NCI-H460 (cell line): ENCODE measurements around the gene PTCD1. TPM values are rescaled to one million over a fixed set of nuclear protein-coding genes. Genes with fewer than 3 reads are reported as not detected.

ENCODE experiments used
- DNase-seq: peaks from one replicate; pipeline ENCODE4 v3.0.0-alpha.2; 2016; ENCODE audit warnings: low read depth; ENCODE audit errors: extremely low read depth
- total RNA-seq: library from RNA; depleted of rRNA; stranded (reverse); fragments of >200 nt; shearing (Covaris generic); gene quantifications from 2 replicates; pipeline ENCODE4 v1.2.3, GENCODE V29; 2014

The PTCD1 gene
- total RNA-seq, 1 experiment from 2014 or later = 6.1 TPM

DNA sequence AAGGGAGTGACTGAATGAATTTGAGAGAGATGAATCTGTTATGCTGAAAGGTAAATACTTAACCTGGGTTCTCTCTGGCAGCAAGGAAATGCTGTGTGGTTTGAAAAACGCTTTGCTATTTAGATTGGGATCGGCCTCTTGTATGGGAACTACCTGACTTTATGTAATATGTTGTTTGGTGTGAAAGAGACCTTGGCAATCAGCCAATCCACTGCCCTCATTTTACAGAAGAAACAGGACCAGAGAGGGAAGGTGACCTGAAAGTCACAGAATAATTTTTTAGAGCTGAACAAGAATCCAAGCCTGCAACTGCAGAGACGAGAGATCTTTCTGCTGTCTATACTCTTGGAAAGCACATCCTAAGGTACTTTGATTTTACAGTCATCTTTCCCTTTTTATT lies 28.8 kb downstream of the PTCD1 start:
- DNase-seq = no peak

DNA sequence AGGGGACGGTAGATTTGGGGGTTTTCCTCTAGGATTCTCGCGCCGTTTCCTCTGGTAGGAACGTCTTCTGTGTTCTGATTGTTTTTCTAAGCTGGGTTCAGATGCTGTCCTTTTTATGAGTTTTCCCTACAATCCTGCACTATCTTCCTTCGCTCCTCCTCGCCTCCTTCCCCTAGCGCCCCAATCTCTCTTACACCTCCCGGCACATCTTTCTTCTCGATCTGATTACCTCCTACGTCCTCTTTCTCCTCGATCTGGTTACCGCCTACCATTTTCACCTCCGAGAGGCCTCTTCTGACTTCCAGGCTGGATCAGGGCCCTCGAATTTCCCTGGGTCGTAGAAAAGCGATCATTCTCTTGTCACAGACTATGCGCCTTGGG lies 29.4 kb downstream of the PTCD1 start:
- DNase-seq = no peak

DNA sequence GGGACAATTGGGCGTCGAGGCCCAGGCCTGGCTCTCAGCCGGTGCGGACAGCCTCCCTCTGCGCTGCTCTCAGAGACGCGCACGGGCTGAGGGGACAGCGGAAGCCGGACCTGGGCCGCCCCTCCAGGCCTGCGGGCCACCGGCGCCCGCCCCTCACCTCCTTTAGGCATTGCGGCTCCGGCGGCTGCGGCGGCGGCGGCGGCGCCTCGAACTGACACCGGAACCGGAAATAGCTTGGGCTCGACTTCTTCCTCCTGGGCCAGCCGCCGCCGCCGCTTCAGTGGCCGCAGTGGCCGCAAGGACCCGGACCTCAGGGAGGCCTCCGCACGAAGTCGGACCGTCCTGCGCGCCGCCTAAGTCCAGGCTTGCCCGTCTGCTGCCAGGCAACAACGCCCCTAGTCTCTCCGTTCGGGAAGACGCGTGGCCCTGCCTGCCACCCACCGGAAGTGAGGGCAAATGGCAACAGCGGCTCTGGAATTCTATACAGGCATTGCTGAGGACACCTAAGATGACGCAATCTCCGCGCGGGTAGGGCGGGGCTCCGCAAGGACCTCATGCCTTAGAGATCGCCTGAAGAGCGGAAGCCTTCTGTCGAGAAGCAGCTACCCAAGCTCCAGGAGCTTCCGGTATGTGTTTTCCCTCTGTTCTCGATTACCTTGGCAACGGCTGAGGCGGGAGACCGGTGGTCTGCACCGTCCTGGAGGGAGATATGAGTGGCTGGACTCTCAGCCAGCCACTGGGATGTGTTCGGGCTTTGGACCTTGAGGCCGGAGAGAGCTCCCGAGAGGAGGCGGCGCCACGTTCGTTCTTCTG lies 30.0 kb downstream of the PTCD1 start, which contains the start of the genes BUD31 and PDAP1:
Gene BUD31 (plus strand): TSS at position 591 of the 813 bp plus-strand sequence. CDS start 2,124 bp downstream, outside the sequence.
Gene PDAP1 (minus strand): TSS at position 219 of the 813 bp plus-strand sequence. CDS start 49 bp downstream, at position 170.
- peak; percentile 86 for DNase-seq

DNA sequence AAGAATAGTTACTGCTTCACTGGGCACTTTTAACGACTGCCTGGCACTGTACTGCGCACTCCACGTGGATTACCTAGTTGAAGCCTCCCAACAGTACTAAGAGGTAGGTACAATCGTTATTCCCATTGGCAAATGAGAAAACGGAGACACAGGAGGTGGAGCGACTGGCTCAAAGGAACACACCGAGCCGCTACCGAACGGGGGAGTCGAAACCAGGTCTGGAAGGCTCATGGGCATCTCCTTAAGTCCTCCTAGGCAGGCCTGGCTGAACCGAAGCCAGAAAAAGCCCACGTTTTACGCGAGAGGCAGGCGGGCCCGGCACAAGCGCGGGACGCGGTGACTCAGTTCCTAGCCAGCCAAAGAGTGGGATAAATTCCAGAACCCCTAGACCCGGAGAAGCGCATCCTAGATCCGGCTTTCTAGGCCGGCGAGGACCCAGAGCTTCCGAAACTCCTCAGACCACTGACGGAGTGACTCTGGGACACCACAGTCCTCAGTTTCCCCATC lies 30.7 kb downstream of the PTCD1 start:
- no peak for DNase-seq

- no peak for DNase-seq
Measured at GRCh38 chr7:99406557-99406956, 32.0 kb downstream of the PTCD1 start.

DNA sequence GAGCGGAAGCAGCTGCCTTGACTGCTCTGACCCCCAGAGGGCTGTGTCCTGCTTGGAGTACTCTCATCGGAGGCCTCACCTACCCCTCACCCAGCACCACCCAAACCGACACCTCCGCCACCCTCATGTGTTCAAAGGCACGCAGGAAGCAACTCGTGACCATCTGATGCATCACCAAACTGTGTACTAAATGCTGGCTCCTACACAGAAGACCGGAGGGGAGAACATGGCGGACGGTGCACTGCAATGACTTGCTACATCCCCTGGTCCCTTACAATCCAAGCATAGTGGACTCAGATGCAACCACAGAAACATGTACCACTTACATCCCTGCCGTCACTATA lies 33.6 kb downstream of the PTCD1 start:
- no peak for DNase-seq

DNA sequence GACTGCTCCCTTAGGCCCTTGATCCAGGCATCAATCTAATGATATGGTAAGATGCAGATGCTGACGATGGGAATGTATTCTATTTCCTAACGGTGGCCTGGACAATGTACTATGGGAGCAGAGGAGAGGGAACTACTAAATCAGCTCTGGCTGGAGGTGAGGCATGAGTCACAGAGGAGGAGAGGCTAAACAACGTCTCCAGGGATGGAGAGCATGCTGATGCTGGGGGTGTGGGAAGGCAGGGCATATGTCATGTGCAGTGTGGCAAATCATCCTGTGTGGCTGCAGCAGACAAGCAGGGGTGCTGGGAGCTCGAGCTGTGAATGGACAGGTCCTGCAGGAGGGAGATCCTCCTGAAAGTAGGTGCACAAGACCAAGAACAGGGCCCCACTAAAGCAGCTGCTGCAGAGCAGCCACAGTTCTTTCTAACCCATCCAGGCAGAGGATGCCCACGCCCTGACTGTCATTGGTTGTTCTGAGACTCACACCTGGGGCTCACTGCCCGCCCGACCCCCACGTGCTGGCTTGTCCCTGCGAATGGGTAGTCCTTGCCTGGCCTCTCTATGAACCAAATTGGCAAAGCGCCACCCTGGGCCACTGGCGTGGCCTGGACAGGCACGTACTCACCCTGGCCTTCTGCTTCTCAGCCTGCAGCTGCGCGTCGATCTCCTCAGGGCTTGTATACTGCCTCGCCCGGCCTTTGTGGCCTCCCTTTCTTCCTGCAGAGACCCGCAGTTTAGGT lies 34.2 kb downstream of the PTCD1 start:
- DNase-seq = no peak

- DNase-seq = no peak
Measured at GRCh38 chr7:99403764-99404163, 34.8 kb downstream of the PTCD1 start.

DNA sequence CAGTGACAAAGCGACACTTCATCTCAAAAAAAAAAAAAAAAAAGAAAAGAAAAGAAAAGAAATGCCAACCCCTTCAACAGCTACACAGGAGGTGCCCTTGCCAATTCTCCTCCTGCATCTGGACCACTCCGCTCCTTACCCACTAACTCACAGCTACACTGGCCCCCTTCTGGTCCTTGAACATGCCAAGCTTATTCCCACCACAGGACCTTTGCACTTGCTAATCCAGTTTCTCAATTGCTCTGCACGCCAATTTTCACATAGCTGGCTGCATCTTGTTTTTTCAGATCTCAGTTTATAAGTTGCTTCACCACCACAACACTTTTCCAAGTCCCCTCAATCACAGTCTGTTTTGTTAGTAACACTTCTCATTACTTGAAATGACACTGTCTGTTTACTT lies 35.7 kb downstream of the PTCD1 start:
- DNase-seq = no peak

- no peak for DNase-seq
Measured at GRCh38 chr7:99399597-99399996, 39.0 kb downstream of the PTCD1 start.

- DNase-seq = no peak
Measured at GRCh38 chr7:99398891-99399445, 39.6 kb downstream of the PTCD1 start.

DNA sequence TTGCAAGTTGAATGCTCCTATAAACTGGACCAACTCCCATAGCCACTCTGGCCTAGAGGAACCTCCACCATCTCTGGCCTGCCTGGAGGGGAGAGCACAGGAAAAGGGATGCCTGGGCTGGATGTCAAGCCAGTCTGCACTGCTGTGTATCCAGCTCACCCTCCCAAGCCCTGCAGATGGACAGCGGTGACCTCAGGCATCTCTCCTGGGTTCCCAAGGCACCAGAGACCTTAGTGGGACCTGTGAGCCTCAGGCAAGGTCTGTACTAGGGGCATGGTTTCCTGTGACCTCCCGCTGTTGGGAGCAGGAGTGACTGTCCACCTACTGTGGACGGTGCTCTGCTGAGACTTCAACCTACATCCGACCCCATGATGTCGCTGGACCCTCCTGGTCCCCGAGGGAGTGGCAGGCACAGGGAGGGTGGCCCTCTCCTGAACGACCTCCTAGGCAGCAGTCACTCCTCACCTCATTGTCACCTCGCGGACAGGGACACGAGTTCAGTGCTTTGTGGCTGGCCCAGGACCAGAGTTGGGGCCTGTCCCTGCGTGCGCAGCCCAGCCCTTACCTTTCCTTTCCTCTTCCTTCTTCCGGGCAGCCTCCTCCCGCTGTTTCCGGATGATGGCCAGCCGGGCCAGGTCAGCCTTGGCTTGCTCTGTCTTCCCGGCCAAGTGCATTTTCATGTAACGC lies 41.2 kb downstream of the PTCD1 start:
- DNase-seq = no peak

- DNase-seq = no peak
Measured at GRCh38 chr7:99396418-99397296, 41.9 kb downstream of the PTCD1 start.

- DNase-seq = no peak
Measured at GRCh38 chr7:99395616-99396327, 42.8 kb downstream of the PTCD1 start.

DNA sequence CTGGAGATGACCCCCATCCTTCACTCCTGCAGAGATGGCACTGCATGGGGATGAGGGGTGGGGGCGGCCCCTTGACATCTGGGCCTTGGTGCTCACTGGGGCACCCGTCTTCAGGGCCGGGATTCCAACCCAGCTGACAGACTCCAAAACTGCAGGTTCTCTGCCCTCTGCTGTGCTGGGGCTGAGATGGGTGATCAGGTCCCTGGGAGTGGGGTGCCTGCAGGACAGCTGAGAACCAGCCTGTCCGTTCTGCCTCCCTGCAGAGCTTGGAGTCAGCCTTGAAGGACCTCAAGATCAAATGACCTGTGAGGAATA lies 44.5 kb downstream of the PTCD1 start:
- no peak for DNase-seq

DNA sequence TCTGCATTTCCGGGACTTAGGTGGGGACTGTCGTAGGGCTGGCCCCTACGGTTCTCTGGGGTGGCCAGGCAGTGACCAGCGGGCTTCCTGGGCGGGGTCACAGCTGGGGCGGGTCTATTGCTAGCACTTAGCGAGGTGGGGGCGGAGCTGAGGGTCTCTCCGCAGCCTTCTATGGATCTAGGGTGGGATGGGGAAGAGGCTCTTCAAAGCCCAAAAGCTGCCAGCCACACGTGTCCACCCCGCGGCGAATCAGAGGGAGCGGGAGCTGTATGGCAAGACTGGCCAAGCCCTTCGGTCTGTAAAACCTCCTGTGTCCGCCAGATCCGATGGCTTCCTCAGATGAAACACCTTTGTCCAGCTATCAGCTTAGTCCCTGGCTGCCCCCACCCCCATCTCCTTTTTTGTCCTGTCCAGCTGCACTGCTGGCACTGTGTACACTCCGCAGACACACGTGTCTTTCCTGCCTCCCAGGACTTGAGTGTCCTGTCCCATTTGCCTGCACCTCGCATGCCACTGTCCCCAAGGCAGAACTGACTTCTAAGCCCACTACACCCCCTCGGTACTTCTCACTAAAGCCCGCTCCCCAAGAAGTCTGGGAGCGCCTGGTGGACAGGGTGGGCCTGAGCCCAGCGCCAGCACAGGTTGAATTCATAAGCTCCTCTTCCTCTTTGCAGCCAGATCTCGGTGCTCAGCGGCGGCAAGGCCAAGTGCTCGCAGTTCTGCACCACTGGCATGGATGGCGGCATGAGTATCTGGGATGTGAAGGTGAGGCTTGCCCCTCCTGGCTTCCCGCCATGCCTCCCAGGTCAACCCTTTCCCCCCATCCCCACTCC lies 45.0 kb downstream of the PTCD1 start:
- DNase-seq = no peak

DNA sequence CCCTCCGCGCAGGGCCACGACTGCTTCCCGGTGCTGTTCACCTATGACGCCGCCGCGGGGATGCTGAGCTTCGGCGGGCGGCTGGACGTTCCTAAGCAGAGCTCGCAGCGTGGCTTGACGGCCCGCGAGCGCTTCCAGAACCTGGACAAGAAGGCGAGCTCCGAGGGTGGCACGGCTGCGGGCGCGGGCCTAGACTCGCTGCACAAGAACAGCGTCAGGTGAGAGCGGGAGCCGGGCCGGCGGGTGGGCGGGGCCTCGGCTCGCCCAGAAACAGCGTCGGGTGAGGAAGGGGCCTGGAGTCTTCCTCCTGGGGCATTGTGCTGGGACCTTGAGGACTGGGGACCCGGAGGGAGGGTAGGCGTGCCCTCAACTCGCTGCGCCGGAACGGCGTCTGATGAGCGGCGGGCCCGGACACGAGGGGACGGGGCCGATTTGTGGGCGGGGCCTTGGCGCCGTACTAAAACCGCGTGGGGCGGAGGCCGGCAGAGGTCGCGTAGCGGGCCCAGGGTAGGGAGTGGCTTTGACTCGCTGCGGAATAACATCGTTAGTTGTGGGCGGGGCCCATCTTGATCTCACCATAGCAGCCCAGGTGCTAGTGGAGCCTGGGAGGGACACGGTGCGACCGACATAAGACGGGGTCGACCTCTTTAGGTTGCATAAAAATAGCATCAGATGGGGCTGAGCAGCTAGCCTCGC lies 45.8 kb downstream of the PTCD1 start:
- DNase-seq = no peak

DNA sequence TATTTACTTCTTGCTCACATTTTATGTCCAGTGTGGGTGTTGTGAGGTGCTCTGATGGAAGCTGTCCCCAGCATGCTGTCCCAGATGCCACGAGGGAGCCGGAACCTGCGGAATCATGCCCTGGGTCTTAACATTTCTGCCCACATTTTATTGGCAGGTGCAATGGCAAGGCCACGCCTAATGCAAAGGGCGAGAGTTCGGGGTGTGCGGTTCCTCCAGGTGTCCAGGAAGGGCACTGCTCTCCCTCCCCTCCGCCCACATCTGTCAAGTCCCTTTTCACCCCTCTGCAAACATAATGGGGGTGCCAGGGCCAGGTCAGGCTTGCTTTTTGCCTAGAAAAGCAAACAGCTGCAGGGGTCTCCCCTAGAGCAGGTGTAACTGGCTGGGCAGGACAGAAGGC lies 46.6 kb downstream of the PTCD1 start:
- no peak for DNase-seq
